Calu3 (cell line): ENCODE results near the gene ABHD12. TPM values are rescaled to one million over a fixed set of nuclear protein-coding genes. Genes with fewer than 3 reads are reported as not detected.

Experiments used
- BruUV-seq: library from RNA; stranded (reverse); fragments of 400-500 nt; replicated peaks from 2 replicates; lab custom pipeline; 2021; lab: Mats Ljungman, UMichigan
- CTCF ChIA-PET: fragments of 300-600 bp; sonication (Branson Sonifier 250); formaldehyde crosslinking; loops from one replicate; lab custom pipeline; 2022; ENCODE audit warnings: antibody characterized with exemption; lab: Charles Lee
- DNase-seq: peaks from one replicate; pipeline ENCODE4 v3.0.0; 2022
- H3K27ac Mint-ChIP-seq: one replicate; pipeline ENCODE4 v1.8.0; 2022; ENCODE audit warnings: mixed read lengths; ENCODE audit not compliant: unreplicated experiment
- H3K27me3 Mint-ChIP-seq: one replicate; pipeline ENCODE4 v1.8.0; 2022; ENCODE audit warnings: mixed read lengths; ENCODE audit not compliant: unreplicated experiment
- H3K36me3 Mint-ChIP-seq: one replicate; pipeline ENCODE4 v1.8.0; 2022; ENCODE audit warnings: mild to moderate bottlenecking, moderate library complexity, mixed read lengths; ENCODE audit not compliant: insufficient read depth, unreplicated experiment
- H3K4me1 Mint-ChIP-seq: one replicate; pipeline ENCODE4 v1.8.0; 2022; ENCODE audit warnings: mild to moderate bottlenecking, low read depth, mixed read lengths; ENCODE audit not compliant: unreplicated experiment
- H3K4me3 Mint-ChIP-seq: one replicate; pipeline ENCODE4 v1.8.0; 2022; ENCODE audit warnings: mild to moderate bottlenecking, low read depth, moderate library complexity, mixed read lengths; ENCODE audit not compliant: unreplicated experiment
- H3K9me3 Mint-ChIP-seq: one replicate; pipeline ENCODE4 v1.8.0; 2022; ENCODE audit warnings: low read depth, mixed read lengths; ENCODE audit not compliant: unreplicated experiment
- CTCF ChIP-seq: fragments of 200-600 bp; IDR thresholded peaks from one replicate; pipeline ENCODE4 v1.8.0; 2022; ENCODE audit warnings: antibody characterized with exemption; ENCODE audit not compliant: unreplicated experiment
- intact Hi-C: fragments of 100-400 bp; cut with micrococcal nuclease; formaldehyde crosslinking; loops from one replicate; pipeline ENCODE4 v1.10.0; 2022; ENCODE audit not compliant: unreplicated experiment
- total RNA-seq: library from RNA; stranded (reverse); gene quantifications from 2 replicates; pipeline ENCODE4 v1.2.3, GENCODE V29; 2022

The ABHD12 gene
- total RNA-seq, 1 experiment from 2014 or later: 21.3 TPM

- no peaks in the 10 kb centered on the region for H3K27me3 Mint-ChIP-seq
- no peak for TF ChIP-seq CTCF
- DNase-seq: no peak
- BruUV-seq: no TSS peak
- peaks cover 37% of the 10 kb centered on the region for H3K36me3 Mint-ChIP-seq
- intact Hi-C loops: no loop called here
- no peak overlapping the region for H3K4me3 Mint-ChIP-seq
- H3K9me3 Mint-ChIP-seq: no peaks in the 10 kb centered on the region
- no peak overlapping the region for H3K27ac Mint-ChIP-seq
- CTCF ChIA-PET: no interaction called here
- H3K4me1 Mint-ChIP-seq: peaks cover 7% of the 10 kb centered on the region
Measured at GRCh38 chr20:25281541-25281991, 109.1 kb downstream of the ABHD12 start.

- DNase-seq: no peak
- H3K9me3 Mint-ChIP-seq: no peaks in the 10 kb centered on the region
- H3K27me3 Mint-ChIP-seq: no peaks in the 10 kb centered on the region
- intact Hi-C loops: no loop called here
- no peak for TF ChIP-seq CTCF
- CTCF ChIA-PET: no interaction called here
- H3K27ac Mint-ChIP-seq: no peak overlapping the region
- peaks cover 35% of the 10 kb centered on the region for H3K36me3 Mint-ChIP-seq
- H3K4me1 Mint-ChIP-seq: peaks cover 7% of the 10 kb centered on the region
- BruUV-seq: no TSS peak
- H3K4me3 Mint-ChIP-seq: no peak overlapping the region
Measured at GRCh38 chr20:25280574-25281535, 109.8 kb downstream of the ABHD12 start.

GRCh38 chr20:25280051-25280573 is 110.5 kb downstream of the ABHD12 start:
- Mint-ChIP-seq H3K36me3 (peaks cover 35% of the 10 kb centered on the region), H3K4me1 (peaks cover 7% of the 10 kb centered on the region), H3K27me3 (no peaks in the 10 kb centered on the region), H3K27ac (no peak overlapping the region), H3K4me3 (no peak overlapping the region), H3K9me3 (no peaks in the 10 kb centered on the region)
- CTCF ChIA-PET: no interaction called here
- intact Hi-C loops: no loop called here
- BruUV-seq: no TSS peak
- DNase-seq: no peak
- TF ChIP-seq CTCF: no peak

GRCh38 chr20:25279403-25279802 is 111.2 kb downstream of the ABHD12 start:
- CTCF ChIA-PET: no interaction called here
- Mint-ChIP-seq H3K4me3 (no peak overlapping the region), H3K9me3 (no peaks in the 10 kb centered on the region), H3K36me3 (peaks cover 42% of the 10 kb centered on the region), H3K27ac (no peak overlapping the region), H3K27me3 (no peaks in the 10 kb centered on the region), H3K4me1 (peaks cover 7% of the 10 kb centered on the region)
- intact Hi-C loops: no loop called here
- TF ChIP-seq CTCF: no peak
- no peak for DNase-seq
- no TSS peak for BruUV-seq
